Measurements from ENCODE around the gene EPN2. TPM values are rescaled to one million over a fixed set of nuclear protein-coding genes. Genes with fewer than 3 reads are reported as not detected.
"Not testable (repeated sequence)": the region's sequence is repeated elsewhere in the genome, so short reads cannot be mapped to it uniquely, and the experiment has no call there.

Gene EPN2
- total RNA-seq, result 94.5 TPM
- long read RNA-seq, full-length matches to known transcripts, result 20 of 89 reads
- long read RNA-seq, partial matches to known transcripts, result 49 of 89 reads
- long read RNA-seq, other reads (novel, unspliced or antisense), result 20 of 89 reads

GRCh38 chr17:19237139-19237388, at the start of gene EPN2:
TSS of gene EPN2 (plus strand) at chr17:19237366. CDS start at chr17:19283120, 45,754 bp downstream.
- intact Hi-C loops (cut with micrococcal nuclease), result not testable (repeated sequence)
- ATAC-seq (peak; percentile 93), DNase-seq (peak; percentile 91)

DNA sequence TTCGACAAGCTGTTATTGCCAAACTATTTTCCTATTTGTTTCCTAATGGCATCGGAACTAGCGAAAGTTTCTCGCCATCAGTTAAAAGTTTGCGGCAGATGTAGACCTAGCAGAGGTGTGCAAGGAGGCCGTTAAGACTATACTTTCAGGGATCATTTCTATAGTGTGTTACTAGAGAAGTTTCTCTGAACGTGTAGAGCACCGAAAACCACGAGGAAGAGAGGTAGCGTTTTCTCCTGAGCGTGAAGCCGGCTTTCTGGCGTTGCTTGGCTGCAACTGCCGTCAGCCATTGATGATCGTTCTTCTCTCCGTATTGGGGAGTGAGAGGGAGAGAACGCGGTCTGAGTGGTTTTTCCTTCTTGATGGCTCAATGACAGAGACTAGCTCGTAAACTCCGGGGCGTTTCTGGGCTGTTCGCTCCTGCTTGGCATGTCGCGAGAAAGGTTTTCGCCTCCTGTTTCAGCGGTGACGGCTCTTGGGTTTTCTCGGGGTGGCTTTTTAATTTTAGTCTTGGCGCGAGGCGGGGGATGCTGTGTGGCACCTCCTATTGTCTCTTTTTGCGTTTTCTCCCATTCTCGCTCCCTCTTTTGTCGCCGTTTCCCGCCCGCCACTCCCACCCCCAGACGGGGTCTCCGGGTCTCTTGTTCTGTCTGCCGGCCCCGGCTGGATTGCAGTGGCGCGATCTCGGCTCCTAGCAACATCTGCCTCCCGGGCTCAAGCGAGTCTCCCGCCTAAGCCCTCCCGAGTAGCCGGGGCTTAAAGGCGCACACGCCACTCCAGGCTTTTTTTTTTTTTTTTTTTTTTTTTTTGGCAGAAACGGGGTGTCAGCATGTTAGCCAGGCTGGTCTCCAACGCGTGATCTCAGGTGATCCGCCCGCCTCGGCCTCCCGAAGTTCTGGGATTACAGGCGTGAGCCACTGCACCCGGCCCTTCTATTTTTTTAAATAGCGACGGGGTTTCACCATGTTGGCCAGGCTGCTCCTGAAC, 49.0 kb upstream of the EPN2 start:
- DNase-seq; intact Hi-C loops (cut with micrococcal nuclease): not testable (repeated sequence)
- peak; percentile 62 for ATAC-seq

GRCh38 chr17:19188870-19189708, 48.1 kb upstream of the EPN2 start:
- peak; percentile 94 for ATAC-seq
- intact Hi-C loops (cut with micrococcal nuclease); DNase-seq: not testable (repeated sequence)

- ATAC-seq, result peak; percentile 38
- intact Hi-C loops (cut with micrococcal nuclease); DNase-seq: not testable (repeated sequence)
Measured at GRCh38 chr17:19189781-19190405, 47.3 kb upstream of the EPN2 start.

DNA sequence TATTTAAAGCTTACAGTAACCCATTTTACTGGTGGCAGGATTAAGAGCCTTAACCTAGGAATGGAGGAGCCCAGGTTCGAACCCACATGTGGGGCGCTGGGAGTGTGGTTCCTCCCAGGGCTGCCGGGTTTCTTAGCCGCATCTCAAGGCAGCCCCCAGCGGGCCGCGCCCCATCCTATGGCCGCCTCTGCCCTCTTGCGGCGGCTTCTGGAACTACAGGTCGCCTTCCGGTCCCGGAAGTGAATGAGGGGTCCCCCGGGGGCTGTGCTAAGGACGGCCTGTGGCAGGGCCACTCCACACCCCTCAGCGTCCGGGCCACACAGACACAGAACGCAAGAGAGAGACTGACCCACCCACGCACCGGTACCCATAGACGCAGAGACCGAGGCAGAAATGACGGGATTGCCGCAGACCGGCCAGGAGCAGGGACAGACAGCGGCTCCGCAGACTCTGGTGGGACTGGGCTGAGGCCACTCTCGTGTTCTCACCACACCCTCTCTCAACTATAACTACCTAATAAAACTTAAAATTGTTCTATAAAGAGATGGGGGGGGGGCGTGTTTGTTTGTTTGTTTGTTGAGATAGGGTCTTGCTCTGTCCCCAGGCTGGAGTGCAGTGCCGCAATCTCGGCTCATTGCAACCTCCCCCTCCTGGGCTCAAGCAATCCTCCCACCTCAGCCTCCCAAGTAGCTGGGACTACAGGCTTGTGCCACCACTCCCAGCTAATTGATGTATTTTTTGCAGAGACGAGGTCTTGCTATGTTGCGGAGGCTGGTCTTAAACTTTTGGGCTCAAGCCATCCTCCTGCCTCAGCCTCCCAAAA, 40.6 kb upstream of the EPN2 start:
- ATAC-seq, result peak; percentile 98
- intact Hi-C loops (cut with micrococcal nuclease), result not testable (repeated sequence)
- peak; percentile 64 for DNase-seq

DNA sequence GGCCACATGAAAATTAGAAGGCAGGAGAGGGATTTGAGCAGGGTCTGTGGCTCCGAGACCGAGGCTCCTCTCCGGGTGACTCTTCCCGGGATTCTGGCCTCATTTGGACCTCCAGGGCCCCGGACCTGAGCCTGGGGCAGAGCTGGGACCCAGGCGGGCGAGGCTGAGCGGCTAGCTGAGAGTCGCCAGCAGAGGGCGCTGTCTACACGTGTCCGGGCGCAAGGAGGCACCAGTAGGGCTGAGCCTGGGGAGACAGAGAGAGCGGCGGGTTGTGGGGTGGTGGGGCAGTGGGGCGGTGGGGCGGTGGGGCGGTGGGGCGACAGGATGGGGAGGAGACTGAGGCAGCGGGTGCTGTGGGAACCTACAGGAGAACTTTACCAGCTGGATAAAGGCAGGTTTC, 34.7 kb upstream of the EPN2 start:
- intact Hi-C loops (cut with micrococcal nuclease); DNase-seq: not testable (repeated sequence)
- peak; percentile 95 for ATAC-seq

GRCh38 chr17:19203429-19203828, 33.7 kb upstream of the EPN2 start:
- DNase-seq; intact Hi-C loops (cut with micrococcal nuclease): not testable (repeated sequence)
- ATAC-seq, result peak; percentile 51

DNA sequence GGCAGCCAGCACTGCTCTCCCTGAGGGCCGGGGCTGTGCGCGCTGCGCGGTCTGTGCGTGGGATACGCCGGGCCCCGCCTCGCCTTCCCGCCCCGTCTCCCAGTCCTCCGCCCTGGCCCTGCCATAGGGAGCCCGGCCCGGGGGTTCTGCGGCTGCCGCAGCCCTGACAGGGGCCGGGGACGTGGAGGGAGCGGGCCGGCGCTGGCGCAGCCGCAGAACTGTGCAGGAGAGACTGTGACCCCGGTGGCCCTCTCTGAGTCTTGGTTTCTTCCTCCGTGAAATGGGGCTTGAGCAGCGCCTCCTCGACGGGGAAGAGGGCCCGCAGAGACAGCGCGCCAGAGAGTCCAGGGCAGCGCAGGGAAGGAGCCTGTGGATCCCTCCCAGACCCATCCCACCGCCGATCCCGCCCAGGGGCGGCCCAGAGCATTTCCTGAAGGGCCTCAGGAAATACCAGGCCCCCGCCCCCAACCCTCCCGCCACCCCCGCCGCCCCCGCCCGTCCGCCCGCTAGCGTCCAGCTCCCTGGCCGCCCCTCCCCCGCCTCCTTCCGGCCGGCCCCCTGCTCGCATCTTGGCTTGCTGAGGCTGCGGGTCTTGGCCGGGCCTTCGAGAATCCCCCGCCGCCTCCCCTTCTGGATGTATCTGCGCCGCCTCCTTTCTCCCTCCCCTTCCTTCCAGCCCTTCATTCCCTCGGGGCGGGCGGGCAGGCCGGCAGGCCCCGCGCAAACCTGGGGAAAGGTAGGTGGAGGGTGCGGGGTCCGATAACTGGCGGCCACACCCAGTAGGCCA, 21.9 kb upstream of the EPN2 start:
- intact Hi-C loops (cut with micrococcal nuclease); DNase-seq: not testable (repeated sequence)
- ATAC-seq, result peak; percentile 91

DNA sequence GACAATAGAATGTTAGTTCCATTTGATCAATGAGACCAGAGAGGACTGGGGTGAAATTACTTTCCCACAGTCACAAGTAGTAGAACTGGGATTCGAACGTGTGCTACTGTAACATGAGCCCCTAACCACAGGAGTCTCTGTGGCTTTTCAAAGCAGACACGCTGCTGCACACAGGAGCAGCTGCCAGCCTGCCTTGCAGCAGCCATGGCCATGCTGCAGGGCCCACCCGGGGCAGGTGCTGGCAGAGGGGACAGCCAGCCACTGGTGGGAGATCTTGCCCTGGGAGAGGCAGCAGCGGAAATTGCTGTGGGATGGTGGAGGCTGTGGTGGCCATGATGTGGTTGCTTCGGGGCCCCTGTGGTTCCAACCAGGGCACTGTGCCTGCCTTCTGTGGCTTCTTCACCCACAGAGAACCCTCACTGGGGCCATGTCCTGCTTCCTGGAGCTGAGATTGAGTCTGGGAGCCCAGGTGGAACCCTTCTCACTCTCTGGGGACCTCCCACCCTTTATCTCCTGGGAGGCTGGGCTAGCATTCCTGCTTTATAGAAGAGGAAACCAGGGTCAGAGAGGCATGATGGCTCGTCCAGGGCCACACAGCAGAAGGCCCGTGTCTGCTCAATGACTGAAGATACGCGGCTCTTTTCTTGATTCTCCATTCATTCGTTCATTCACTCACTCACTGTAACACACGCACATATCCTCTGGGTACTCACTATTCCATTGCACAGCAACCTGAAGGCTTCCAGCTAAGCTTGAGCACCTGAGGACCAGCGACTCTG, 20.8 kb upstream of the EPN2 start:
- ATAC-seq; DNase-seq; intact Hi-C loops (cut with micrococcal nuclease): not testable (repeated sequence)

GRCh38 chr17:19218914-19219313, 18.3 kb upstream of the EPN2 start:
- intact Hi-C loops (cut with micrococcal nuclease); DNase-seq; ATAC-seq: not testable (repeated sequence)

GRCh38 chr17:19219384-19219783, 17.8 kb upstream of the EPN2 start:
- peak; percentile 65 for ATAC-seq
- intact Hi-C loops (cut with micrococcal nuclease); DNase-seq: not testable (repeated sequence)

DNA sequence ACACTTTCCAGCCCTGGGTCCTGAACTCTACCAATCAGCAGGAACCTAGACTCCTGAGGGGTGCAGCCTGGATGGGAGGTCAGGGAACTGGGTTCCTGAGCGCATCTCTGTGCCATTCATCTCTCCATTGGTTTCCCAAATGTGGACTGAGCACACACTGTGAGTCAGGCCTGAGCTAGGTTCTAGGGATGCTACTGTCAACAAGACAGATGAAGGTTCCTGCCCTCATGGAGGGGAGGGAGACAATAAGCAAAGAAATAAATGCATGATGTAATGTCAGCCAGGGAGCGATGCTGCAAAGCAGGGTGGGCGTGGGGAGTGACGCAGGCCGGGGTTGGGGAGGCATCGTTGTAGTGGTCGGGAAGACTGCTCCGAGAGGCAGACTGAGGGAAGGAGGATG, 17.0 kb upstream of the EPN2 start:
- DNase-seq; intact Hi-C loops (cut with micrococcal nuclease); ATAC-seq: not testable (repeated sequence)

DNA sequence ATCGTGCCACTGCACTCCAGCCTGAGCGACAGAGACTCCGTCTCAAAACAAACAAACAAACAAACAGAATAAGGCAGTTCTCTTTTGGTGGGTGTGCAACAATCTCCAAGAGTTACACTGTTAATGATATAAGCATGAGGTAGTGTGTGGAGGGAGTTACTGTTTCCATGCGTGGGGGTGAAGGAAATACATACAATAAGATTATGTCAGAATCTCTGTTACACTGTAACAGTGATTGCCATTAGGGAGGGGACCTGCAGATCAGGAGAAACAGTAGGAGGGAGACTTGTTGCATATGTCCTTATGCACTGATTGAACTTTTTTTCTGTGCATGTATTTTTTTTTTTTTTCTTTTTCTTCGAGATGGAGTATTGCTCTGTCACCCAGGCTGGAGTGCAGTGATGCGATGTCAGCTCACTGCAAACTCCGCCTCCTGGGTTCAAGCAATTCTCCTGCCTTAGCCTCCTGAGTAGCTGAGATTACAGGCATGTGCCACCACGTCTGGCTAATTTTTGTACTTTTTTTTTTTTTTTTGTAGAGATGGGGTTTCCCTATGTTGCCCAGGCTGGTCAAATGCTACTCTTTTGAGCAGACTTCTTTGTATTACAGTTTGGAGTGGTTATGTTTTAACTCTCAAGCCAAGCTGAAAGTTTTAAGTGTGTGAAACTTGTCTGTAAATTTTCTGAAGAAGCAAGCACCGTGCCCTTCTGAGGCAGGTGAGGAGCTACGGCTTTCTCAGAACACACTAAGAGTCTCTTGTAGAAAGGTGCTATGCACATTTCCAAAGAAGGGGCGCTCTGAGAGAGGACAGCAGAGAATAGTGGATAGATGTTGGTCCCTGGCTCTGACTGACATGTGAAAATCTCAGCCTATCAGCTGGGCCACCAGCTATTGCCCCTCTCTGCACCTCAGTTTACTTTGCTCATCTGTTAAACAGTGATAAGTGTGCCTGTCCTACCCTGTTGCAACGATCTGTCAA, 10.3 kb upstream of the EPN2 start:
- DNase-seq; intact Hi-C loops (cut with micrococcal nuclease); ATAC-seq: not testable (repeated sequence)

DNA sequence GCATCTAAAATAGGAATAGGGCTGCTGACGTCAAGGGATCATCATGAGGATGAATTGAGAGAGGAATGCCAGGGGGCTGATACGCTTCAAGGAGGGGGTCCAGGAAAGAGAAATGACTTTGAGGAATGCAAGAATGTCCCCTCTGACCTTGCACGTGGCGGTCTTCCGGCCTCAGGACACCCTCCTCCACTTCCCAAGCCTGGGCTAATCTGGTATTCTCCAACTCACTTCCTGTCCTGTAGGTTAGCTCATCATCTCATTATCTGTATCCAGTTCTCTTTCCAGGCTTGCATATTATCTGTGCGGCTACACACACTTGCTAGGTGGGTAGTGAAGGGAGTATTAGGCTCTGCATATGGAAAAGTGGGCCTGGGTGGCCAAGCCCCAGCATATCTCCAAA, 2.5 kb upstream of the EPN2 start:
- ATAC-seq; intact Hi-C loops (cut with micrococcal nuclease); DNase-seq: not testable (repeated sequence)

DNA sequence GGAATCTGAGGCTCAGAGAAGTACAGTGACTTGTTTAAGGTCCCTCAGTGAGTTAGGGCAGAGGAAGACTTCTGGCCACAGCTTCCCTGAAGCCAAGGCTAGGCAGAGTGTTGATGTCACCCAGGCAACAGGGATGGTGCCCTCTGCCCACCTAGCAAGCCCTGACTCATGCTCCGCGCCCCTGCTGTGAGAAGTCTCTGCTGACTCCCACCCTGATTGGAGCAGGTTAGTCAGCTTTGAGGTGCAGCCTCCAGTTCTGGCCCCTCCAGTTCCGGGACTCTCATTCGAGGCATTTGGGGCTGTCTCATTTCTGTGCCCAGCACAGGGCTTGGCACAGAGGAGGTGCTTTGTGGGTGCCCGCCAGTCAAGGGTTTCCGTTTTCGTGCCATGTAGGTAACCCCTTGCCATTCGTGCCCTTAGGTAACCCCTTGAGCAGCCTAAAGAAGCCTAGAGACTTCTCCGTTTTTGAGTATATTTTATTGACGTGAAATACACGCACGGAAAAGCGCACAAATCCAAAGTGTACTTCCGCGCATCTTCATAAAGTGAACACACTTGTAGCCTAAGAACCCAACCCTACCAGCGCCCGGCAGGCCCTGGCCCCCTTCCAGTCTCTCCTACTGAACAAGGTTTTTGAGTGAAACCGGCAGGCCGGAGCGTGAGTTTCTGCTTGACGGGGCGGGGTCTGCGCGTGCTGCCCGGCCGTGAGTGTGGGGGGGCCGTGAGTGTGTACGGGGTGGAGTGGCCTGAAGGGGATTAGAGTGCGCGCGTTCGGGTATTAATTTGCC, 621 bp upstream of the EPN2 start:
- ATAC-seq, result peak; percentile 76
- intact Hi-C loops (cut with micrococcal nuclease); DNase-seq: not testable (repeated sequence)
